Ishikawa (cell line): ENCODE measurements around the gene ABCA7.

Experiments used
- CEBPB ChIP-seq: IDR thresholded peaks from 2 replicates; pipeline ENCODE4 v1.6.1; 2012
- EGR1 ChIP-seq: IDR thresholded peaks from 2 replicates; pipeline ENCODE4 v1.6.1; 2012
- EP300 ChIP-seq: IDR thresholded peaks from 2 replicates; pipeline ENCODE4 v1.6.1; 2012; ENCODE audit warnings: borderline replicate concordance
- FOXM1 ChIP-seq: IDR thresholded peaks from 2 replicates; pipeline ENCODE4 v1.6.1; 2012; ENCODE audit warnings: low read depth, borderline replicate concordance
- MAX ChIP-seq: IDR thresholded peaks from 2 replicates; pipeline ENCODE4 v1.6.1; 2012
- RAD21 ChIP-seq: IDR thresholded peaks from 2 replicates; pipeline ENCODE4 v1.6.1; 2012; ENCODE audit warnings: low read depth
- REST ChIP-seq: IDR thresholded peaks from 2 replicates; pipeline ENCODE4 v1.6.1; 2012; ENCODE audit warnings: low read depth, mild to moderate bottlenecking
- TAF1 ChIP-seq: IDR thresholded peaks from 2 replicates; pipeline ENCODE4 v1.6.1; 2012; ENCODE audit warnings: low read depth, mild to moderate bottlenecking
- TCF12 ChIP-seq: IDR thresholded peaks from 2 replicates; pipeline ENCODE4 v1.6.1; 2012; ENCODE audit warnings: low read depth
- TEAD4 ChIP-seq: IDR thresholded peaks from 2 replicates; pipeline ENCODE4 v1.6.1; 2012
- YY1 ChIP-seq: IDR thresholded peaks from 2 replicates; pipeline ENCODE4 v1.6.1; 2012; ENCODE audit warnings: low read depth
- ZBTB7A ChIP-seq: IDR thresholded peaks from 2 replicates; pipeline ENCODE4 v1.6.1; 2012; ENCODE audit warnings: low read depth

GRCh38 chr19:1002600-1002999 is 37.3 kb upstream of the ABCA7 start:
- TF ChIP-seq TEAD4 = no peak
- no peak for TF ChIP-seq REST
- TF ChIP-seq RAD21 = no peak
- no peak for TF ChIP-seq EP300
- TF ChIP-seq MAX = no peak
- no peak for TF ChIP-seq CEBPB
- TF ChIP-seq TCF12 = no peak
- TF ChIP-seq ZBTB7A = no peak
- no peak for TF ChIP-seq YY1
- TF ChIP-seq EGR1 = no peak
- TF ChIP-seq TAF1 = no peak
- no peak for TF ChIP-seq FOXM1
